NT2/D1 (cell line): ENCODE results near the gene ZNF330.

Experiments
- YY1 ChIP-seq: IDR thresholded peaks from 2 replicates; pipeline ENCODE4 v1.6.1; 2011; ENCODE audit not compliant: insufficient read length, insufficient read depth
- ZNF274 ChIP-seq: IDR thresholded peaks from 2 replicates; pipeline ENCODE4 v1.6.1; 2011; ENCODE audit warnings: mild to moderate bottlenecking, low read depth, low read length

DNA sequence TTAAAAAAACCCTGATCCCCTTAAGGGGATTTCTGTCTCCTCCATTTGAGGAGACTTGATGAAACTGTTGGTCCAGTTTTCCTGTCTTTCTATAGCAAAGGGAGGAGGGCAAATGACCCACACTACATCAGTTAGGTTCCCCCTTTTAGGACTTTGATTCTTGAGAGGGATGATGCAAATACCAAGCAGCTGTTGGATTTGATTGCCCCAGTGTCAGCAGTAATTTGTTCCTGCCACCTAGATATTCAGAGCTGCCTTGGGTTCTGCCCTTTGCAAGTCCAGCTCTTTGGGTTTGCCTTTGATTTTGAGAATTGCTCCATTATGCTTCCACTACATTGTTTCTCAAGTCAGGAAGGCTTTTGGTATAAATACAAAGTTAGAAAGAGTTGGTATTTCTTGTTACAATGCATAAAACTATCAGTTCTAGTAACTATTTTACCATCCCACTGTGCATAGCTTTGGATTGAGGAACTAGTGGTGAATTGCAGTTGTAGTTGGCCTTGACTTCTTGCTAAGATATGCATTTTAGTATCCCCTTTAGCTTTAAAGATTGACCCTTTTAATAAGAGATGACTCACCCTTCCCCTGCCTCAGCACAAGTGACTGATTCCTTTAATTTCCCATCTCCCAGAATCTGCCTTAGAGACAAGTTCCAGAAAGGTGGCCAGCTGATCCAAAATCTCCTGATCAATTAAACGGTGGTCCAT lies 24.3 kb upstream of the ZNF330 start:
- TF ChIP-seq ZNF274 (no peak), YY1 (no peak)
